ENCODE measurements around the gene AKAP13. TPM values are rescaled to one million over a fixed set of nuclear protein-coding genes. Genes with fewer than 3 reads are reported as not detected.

Gene AKAP13
- total RNA-seq, 1 experiment from 2014 or later, result 49.6 TPM

GRCh38 chr15:85407421-85408269 lies 27.2 kb downstream of the AKAP13 start:
- ChIA-PET POLR2A (interaction anchor here (0.6 kb wide), 1 partner anchor 23 kb away, joined by 6 read pairs; no protein-coding TSS in a partner anchor), CTCF (no interaction called here)
- no peaks in the 10 kb centered on the region for H3K27me3 Mint-ChIP-seq (ENCODE audit: insufficient read depth, unreplicated experiment)
- no peak for DNase-seq
- no peak overlapping the region for H3K4me3 Mint-ChIP-seq (ENCODE audit: unreplicated experiment)
- Histone ChIP-seq H3K27me3 (replicated peaks; ENCODE audit: control insufficient read depth, insufficient read depth, low read length) (no peaks in the 10 kb centered on the region), H3K36me3 (ENCODE audit: control insufficient read depth, insufficient read depth, low read length) (no peaks in the 10 kb centered on the region), H3K4me1 (peaks cover 23% of the 10 kb centered on the region), H3K9me3 (0 out of 2 replicates have a peak, but pooled peaks cover 2% of the 10 kb centered on the region), H3K4me3 (ENCODE audit: low read depth, low read length) (no peak overlapping the region)
- intact Hi-C loops (cut with micrococcal nuclease; ENCODE audit: unreplicated experiment), result no loop called here
- no peak for TF ChIP-seq CTCF (IDR thresholded peaks at IDR 0.05; ENCODE audit: insufficient read depth in 1 of 2, low read depth in 1 of 2, low read length in 1 of 2, severe bottlenecking in 1 of 2, unreplicated experiment in 1 of 2)
- no peaks in the 10 kb centered on the region for H3K36me3 Mint-ChIP-seq (ENCODE audit: insufficient read depth, unreplicated experiment)
- H3K9me3 Mint-ChIP-seq (ENCODE audit: unreplicated experiment), result no peaks in the 10 kb centered on the region
- BruUV-seq (replicated peaks), result no TSS peak
- H3K27ac Mint-ChIP-seq (ENCODE audit: unreplicated experiment), result no peak overlapping the region
- H3K4me1 Mint-ChIP-seq (ENCODE audit: low read depth, unreplicated experiment), result peaks cover 24% of the 10 kb centered on the region

- Mint-ChIP-seq H3K27me3 (ENCODE audit: insufficient read depth, unreplicated experiment) (no peaks in the 10 kb centered on the region), H3K36me3 (ENCODE audit: insufficient read depth, unreplicated experiment) (peaks cover 3% of the 10 kb centered on the region), H3K4me3 (ENCODE audit: unreplicated experiment) (no peak overlapping the region), H3K4me1 (ENCODE audit: low read depth, unreplicated experiment) (peaks cover 28% of the 10 kb centered on the region), H3K9me3 (ENCODE audit: unreplicated experiment) (no peaks in the 10 kb centered on the region), H3K27ac (ENCODE audit: unreplicated experiment) (no peak overlapping the region)
- Histone ChIP-seq H3K36me3 (ENCODE audit: control insufficient read depth, insufficient read depth, low read length) (no peaks in the 10 kb centered on the region), H3K27me3 (replicated peaks; ENCODE audit: control insufficient read depth, insufficient read depth, low read length) (no peaks in the 10 kb centered on the region), H3K4me1 (peaks cover 27% of the 10 kb centered on the region), H3K9me3 (0 out of 2 replicates have a peak, but pooled peaks cover 2% of the 10 kb centered on the region), H3K4me3 (ENCODE audit: low read depth, low read length) (no peak overlapping the region)
- ChIA-PET POLR2A (no interaction called here), CTCF (no interaction called here)
- intact Hi-C loops (cut with micrococcal nuclease; ENCODE audit: unreplicated experiment), result no loop called here
- BruUV-seq (replicated peaks), result no TSS peak
- DNase-seq, result no peak
- TF ChIP-seq CTCF (IDR thresholded peaks at IDR 0.05; ENCODE audit: insufficient read depth in 1 of 2, low read depth in 1 of 2, low read length in 1 of 2, severe bottlenecking in 1 of 2, unreplicated experiment in 1 of 2), result no peak
Measured at GRCh38 chr15:85408270-85408746, 27.9 kb downstream of the AKAP13 start.

GRCh38 chr15:85412066-85412465 lies 31.7 kb downstream of the AKAP13 start:
- H3K4me3 Mint-ChIP-seq (ENCODE audit: unreplicated experiment), result no peak overlapping the region
- H3K9me3 Mint-ChIP-seq (ENCODE audit: unreplicated experiment), result no peaks in the 10 kb centered on the region
- ChIA-PET CTCF (interaction anchor here (1.1 kb wide), 1 partner anchor 81 kb away, joined by 6 read pairs; no protein-coding TSS in a partner anchor), POLR2A (no interaction called here)
- H3K4me3 ChIP-seq (ENCODE audit: low read depth, low read length), result no peak overlapping the region
- BruUV-seq (replicated peaks), result no TSS peak
- intact Hi-C loops (cut with micrococcal nuclease; ENCODE audit: unreplicated experiment), result no loop called here
- TF ChIP-seq CTCF (IDR thresholded peaks at IDR 0.05; ENCODE audit: insufficient read depth in 1 of 2, low read depth in 1 of 2, low read length in 1 of 2, severe bottlenecking in 1 of 2, unreplicated experiment in 1 of 2), result no peak
- H3K9me3 ChIP-seq, result 0 out of 2 replicates have a peak, but pooled peaks cover 2% of the 10 kb centered on the region
- H3K27me3 ChIP-seq (replicated peaks; ENCODE audit: control insufficient read depth, insufficient read depth, low read length), result no peaks in the 10 kb centered on the region
- H3K27ac Mint-ChIP-seq (ENCODE audit: unreplicated experiment), result no peak overlapping the region
- no peak for DNase-seq
- H3K36me3 ChIP-seq (ENCODE audit: control insufficient read depth, insufficient read depth, low read length), result no peaks in the 10 kb centered on the region
- peaks cover 15% of the 10 kb centered on the region; the same call in 1 of the 2 replicates for H3K4me1 ChIP-seq
- no peaks in the 10 kb centered on the region for H3K27me3 Mint-ChIP-seq (ENCODE audit: insufficient read depth, unreplicated experiment)
- peaks cover 33% of the 10 kb centered on the region for H3K4me1 Mint-ChIP-seq (ENCODE audit: low read depth, unreplicated experiment)
- peaks cover 14% of the 10 kb centered on the region for H3K36me3 Mint-ChIP-seq (ENCODE audit: insufficient read depth, unreplicated experiment)
